Fibroblast of skin of left biceps (primary cell): ENCODE measurements around the gene P2RX3.

Experiments
- DNase-seq, 2 experiments: peaks; one replicate each; pipeline ENCODE4 v3.0.0-alpha.2; 2013; ENCODE audit warnings: low read depth in 2 of 2

The P2RX3 gene

GRCh38 chr11:57370251-57370650 is 32.1 kb downstream of the P2RX3 start:
- no peak for DNase-seq

GRCh38 chr11:57370941-57371340 is 32.8 kb downstream of the P2RX3 start:
- no peak for DNase-seq

- DNase-seq = no peak
Measured at GRCh38 chr11:57373146-57373545, 35.0 kb downstream of the P2RX3 start.

GRCh38 chr11:57374966-57375365 is 36.8 kb downstream of the P2RX3 start:
- no peak for DNase-seq

- DNase-seq = no peak
Measured at GRCh38 chr11:57375490-57375889, 37.3 kb downstream of the P2RX3 start.

- no peak for DNase-seq
Measured at GRCh38 chr11:57376095-57377090, 38.2 kb downstream of the P2RX3 start.

GRCh38 chr11:57377107-57377506 is 39.0 kb downstream of the P2RX3 start:
- DNase-seq = no peak

- no peak for DNase-seq
Measured at GRCh38 chr11:57378186-57378585, 40.0 kb downstream of the P2RX3 start.

GRCh38 chr11:57379732-57380131 is 41.6 kb downstream of the P2RX3 start:
- no peak for DNase-seq

GRCh38 chr11:57380975-57381374 is 42.8 kb downstream of the P2RX3 start, which contains the start of gene PRG3:
TSS of gene PRG3 (minus strand) at chr11:57381150. CDS start at chr11:57380708, 442 bp downstream.
- DNase-seq = no peak

- DNase-seq = no peak
Measured at GRCh38 chr11:57386178-57386940, 48.2 kb downstream of the P2RX3 start.

- no peak for DNase-seq
Measured at GRCh38 chr11:57387289-57388030, 49.3 kb downstream of the P2RX3 start.

- no peak for DNase-seq
Measured at GRCh38 chr11:57390535-57390934, 52.4 kb downstream of the P2RX3 start, which contains the start of gene PRG2. TSS of gene PRG2 (minus strand) at chr11:57390650. CDS start at chr11:57389944, 706 bp downstream.

- DNase-seq = no peak
Measured at GRCh38 chr11:57391111-57391510, 53.0 kb downstream of the P2RX3 start.

- no peak for DNase-seq
Measured at GRCh38 chr11:57391539-57391938, 53.4 kb downstream of the P2RX3 start.

- no peak for DNase-seq
Measured at GRCh38 chr11:57392066-57392762, 54.1 kb downstream of the P2RX3 start.

- no peak for DNase-seq
Measured at GRCh38 chr11:57392763-57393105, 54.6 kb downstream of the P2RX3 start.

- no peak for DNase-seq
Measured at GRCh38 chr11:57394203-57394965, 56.2 kb downstream of the P2RX3 start.

- no peak for DNase-seq
Measured at GRCh38 chr11:57395905-57396623, 57.9 kb downstream of the P2RX3 start.

- DNase-seq = no peak
Measured at GRCh38 chr11:57396744-57397143, 58.6 kb downstream of the P2RX3 start.
